Suprapubic skin (tissue), 4 donors: ENCODE measurements around the gene DISC1. TPM values are rescaled to one million over a fixed set of nuclear protein-coding genes. Genes with fewer than 3 reads are reported as not detected.
"Not testable (repeated sequence)": the region's sequence is repeated elsewhere in the genome, so short reads cannot be mapped to it uniquely, and the experiment has no call there.

ENCODE experiments used
- DNase-seq, 2 donors: peaks; one replicate each; pipeline ENCODE4 v3.0.0-alpha.2; 2019; ENCODE audit warnings: low spot score in 2 of 2
- H3K27ac ChIP-seq: fragments of 200-600 bp; sonication (generic); one replicate; pipeline ENCODE4 v1.5.1; 2019
- H3K27me3 ChIP-seq: fragments of 200-600 bp; sonication (generic); one replicate; pipeline ENCODE4 v1.5.1; 2019
- H3K36me3 ChIP-seq: fragments of 200-600 bp; sonication (generic); one replicate; pipeline ENCODE4 v1.5.1; 2019
- H3K4me1 ChIP-seq: fragments of 200-600 bp; sonication (generic); one replicate; pipeline ENCODE4 v1.5.1; 2019
- H3K4me3 ChIP-seq: fragments of 200-600 bp; sonication (generic); one replicate; pipeline ENCODE4 v1.5.1; 2019; ENCODE audit warnings: mild to moderate bottlenecking
- H3K9me3 ChIP-seq: fragments of 200-600 bp; sonication (generic); one replicate; pipeline ENCODE4 v1.5.1; 2019
- EP300 ChIP-seq: sonication (generic); formaldehyde crosslinking; IDR thresholded peaks from one replicate; pipeline ENCODE4 v1.6.1; 2017; ENCODE audit warnings: antibody characterized with exemption
- POLR2A ChIP-seq, 2 donors: fragments of 450-650 bp; IDR thresholded peaks; one replicate each; pipeline ENCODE4 v1.6.1; 2017; ENCODE audit warnings: antibody characterized with exemption in 2 of 2, mild to moderate bottlenecking in 2 of 2, moderate library complexity in 2 of 2
- POLR2AphosphoS5 ChIP-seq, 3 donors: sonication (generic); formaldehyde crosslinking; IDR thresholded peaks; one replicate each; pipeline ENCODE4 v1.6.1; 2017; ENCODE audit warnings: antibody characterized with exemption in 3 of 3
- WGBS: methylation state at CpG from one replicate; pipeline ENCODE4 v1.1.5; 2018; 5-methylcytosine and 5-hydroxymethylcytosine counted together
- total RNA-seq, 4 donors: library from RNA; depleted of rRNA; stranded (reverse); fragments of >200 nt; gene quantifications; one replicate each; pipeline ENCODE4 v1.1.0, GENCODE V29; 2016
- TF ChIP-seq, protein P1 (sequence below), 2 donors: fragments of 200-600 bp in 1 of 2; fragments of 450-650 bp in 1 of 2; sonication (generic) in 1 of 2; IDR thresholded peaks; one replicate each; pipeline ENCODE4 v1.5.1; 2016 to 2019; ENCODE audit warnings: antibody characterized with exemption in 2 of 2, mild to moderate bottlenecking in 1 of 2, moderate library complexity in 1 of 2

Gene DISC1
- total RNA-seq, 4 donors from 2014 or later: 3.0 to 8.4 (median 5.2) TPM

DNA sequence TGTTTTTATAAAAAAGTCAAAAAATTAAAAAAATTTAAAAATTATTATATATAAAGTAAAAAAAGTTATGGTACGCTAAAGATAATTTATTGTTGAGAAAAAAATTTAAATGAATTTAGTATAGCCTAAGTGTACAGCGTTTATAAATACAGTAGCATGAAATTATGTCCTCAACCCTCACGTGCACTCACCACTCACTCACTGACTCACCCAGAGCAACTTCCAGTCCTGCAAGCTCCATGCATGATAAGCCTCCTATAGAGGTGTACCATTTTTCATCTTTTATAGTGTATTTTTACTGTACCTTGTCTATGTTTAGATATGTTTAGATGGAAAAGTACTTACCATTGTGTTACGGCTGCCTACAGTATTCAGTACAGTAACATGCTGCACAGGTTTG is 5.1 kb downstream of the DISC1 start:
- no peaks in the 10 kb centered on the region for H3K9me3 ChIP-seq
- no peaks in the 10 kb centered on the region for H3K36me3 ChIP-seq
- TF ChIP-seq, protein P1, sequence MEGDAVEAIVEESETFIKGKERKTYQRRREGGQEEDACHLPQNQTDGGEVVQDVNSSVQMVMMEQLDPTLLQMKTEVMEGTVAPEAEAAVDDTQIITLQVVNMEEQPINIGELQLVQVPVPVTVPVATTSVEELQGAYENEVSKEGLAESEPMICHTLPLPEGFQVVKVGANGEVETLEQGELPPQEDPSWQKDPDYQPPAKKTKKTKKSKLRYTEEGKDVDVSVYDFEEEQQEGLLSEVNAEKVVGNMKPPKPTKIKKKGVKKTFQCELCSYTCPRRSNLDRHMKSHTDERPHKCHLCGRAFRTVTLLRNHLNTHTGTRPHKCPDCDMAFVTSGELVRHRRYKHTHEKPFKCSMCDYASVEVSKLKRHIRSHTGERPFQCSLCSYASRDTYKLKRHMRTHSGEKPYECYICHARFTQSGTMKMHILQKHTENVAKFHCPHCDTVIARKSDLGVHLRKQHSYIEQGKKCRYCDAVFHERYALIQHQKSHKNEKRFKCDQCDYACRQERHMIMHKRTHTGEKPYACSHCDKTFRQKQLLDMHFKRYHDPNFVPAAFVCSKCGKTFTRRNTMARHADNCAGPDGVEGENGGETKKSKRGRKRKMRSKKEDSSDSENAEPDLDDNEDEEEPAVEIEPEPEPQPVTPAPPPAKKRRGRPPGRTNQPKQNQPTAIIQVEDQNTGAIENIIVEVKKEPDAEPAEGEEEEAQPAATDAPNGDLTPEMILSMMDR (IDR thresholded peaks at IDR 0.05): no peak
- TF ChIP-seq POLR2A (IDR thresholded peaks at IDR 0.05) (no peak), POLR2AphosphoS5 (IDR thresholded peaks at IDR 0.05) (no peak), EP300 (no peak)
- H3K27ac ChIP-seq: no peak overlapping the region
- H3K4me1 ChIP-seq: peaks cover 21% of the 10 kb centered on the region
- 94% methylated on average over 4 of the region's 4 CpGs for WGBS
- DNase-seq: no peak
- no peak overlapping the region for H3K4me3 ChIP-seq
- H3K27me3 ChIP-seq: no peaks in the 10 kb centered on the region

DNA sequence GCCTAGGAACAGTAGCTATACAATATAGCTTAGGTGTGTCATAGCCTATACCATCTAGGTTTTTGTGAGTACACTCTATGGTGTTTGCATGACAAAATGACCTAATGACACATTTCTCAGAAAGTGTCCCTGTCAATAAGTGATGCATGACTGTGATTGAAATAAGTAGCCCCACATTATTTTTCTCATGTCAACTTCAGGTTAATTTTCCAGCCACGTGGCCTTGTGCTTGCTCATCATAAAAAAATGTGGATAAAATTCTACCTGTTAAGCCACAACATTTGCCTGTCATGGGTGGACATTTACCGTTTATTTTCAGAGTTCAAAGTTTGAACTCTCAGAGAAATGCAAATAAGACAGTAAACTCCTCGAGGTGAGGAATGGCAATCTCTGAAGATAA is 5.5 kb downstream of the DISC1 start:
- Histone ChIP-seq H3K4me3 (no peak overlapping the region), H3K27me3 (no peaks in the 10 kb centered on the region)
- WGBS: 74% methylated on average over 3 of the region's 3 CpGs

DNA sequence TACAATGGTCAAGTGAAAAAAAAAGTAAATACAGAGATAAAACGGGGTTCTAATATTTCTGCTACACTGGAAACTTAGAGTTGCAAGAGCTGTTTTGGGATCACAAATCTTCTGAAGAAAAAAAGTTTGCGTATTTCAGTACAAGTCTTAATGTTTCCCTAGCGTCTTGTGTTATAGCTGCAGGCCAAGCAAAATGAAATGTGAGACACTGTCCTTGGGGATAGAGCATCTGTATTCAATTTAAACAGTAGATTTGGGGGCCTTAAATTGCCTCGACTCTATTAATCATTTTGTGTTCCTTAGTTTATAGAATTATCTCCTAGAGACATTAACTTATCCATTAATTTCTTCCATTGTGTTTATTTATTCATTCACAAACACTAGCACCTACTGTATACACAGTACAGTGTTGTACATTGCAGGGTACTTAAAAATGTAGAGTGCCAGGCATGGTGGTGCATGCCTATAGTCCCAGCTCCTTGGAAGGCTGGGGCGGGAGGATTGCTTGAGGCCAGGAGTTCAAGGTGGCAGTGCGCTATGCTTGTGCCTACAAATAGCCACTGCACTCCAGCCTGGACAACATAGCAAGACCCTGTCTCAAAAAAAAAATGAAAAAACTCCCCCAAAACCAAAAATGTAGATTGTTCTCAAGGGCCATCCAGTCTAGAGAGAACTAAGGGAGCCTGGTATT is 7.9 kb downstream of the DISC1 start:
- H3K4me3 ChIP-seq: no peak overlapping the region
- H3K9me3 ChIP-seq: no peaks in the 10 kb centered on the region
- H3K36me3 ChIP-seq: no peaks in the 10 kb centered on the region
- no peaks in the 10 kb centered on the region for H3K4me1 ChIP-seq
- 75% methylated on average over 6 of the region's 6 CpGs for WGBS
- TF ChIP-seq POLR2A (IDR thresholded peaks at IDR 0.05): no peak
- TF ChIP-seq EP300: no peak
- no peak for TF ChIP-seq POLR2AphosphoS5 (IDR thresholded peaks at IDR 0.05)
- TF ChIP-seq, protein P1 (IDR thresholded peaks at IDR 0.05): no peak
- H3K27ac ChIP-seq: no peak overlapping the region
- DNase-seq: no peak
- H3K27me3 ChIP-seq: no peaks in the 10 kb centered on the region

More for the DNA sequence above, 5.5 kb downstream of the DISC1 start:
- no peaks in the 10 kb centered on the region for H3K9me3 ChIP-seq
- peaks cover 19% of the 10 kb centered on the region for H3K4me1 ChIP-seq
- no peaks in the 10 kb centered on the region for H3K36me3 ChIP-seq
- no peak for DNase-seq
- no peak for TF ChIP-seq EP300
- TF ChIP-seq POLR2A (IDR thresholded peaks at IDR 0.05): no peak
- TF ChIP-seq POLR2AphosphoS5 (IDR thresholded peaks at IDR 0.05): no peak
- TF ChIP-seq, protein P1 (IDR thresholded peaks at IDR 0.05): no peak
- H3K27ac ChIP-seq: no peak overlapping the region

DNA sequence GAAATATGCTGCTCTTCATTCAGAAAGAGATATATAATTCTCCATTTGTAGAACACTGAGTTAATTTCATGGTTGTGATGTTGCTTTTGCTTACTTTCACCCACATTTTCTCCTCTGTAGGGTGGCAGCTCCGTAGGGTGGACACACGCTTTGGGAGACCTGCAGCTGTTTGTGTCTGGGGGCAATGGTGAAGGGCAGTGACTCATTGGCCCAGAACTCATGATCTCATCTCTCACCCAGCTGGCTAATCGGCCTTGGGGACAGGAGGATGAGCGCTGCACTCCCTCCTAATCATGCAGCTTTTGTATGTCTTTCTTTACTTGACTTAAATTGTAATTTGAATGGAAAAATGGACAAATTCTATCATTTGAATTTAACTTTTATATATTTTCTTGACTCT is 9.6 kb downstream of the DISC1 start:
- Histone ChIP-seq H3K27me3 (no peaks in the 10 kb centered on the region), H3K4me3 (no peak overlapping the region), H3K4me1 (no peaks in the 10 kb centered on the region), H3K9me3 (no peaks in the 10 kb centered on the region), H3K36me3 (no peaks in the 10 kb centered on the region), H3K27ac (no peak overlapping the region)
- 52% methylated on average over 4 of the region's 4 CpGs for WGBS
- TF ChIP-seq, protein P1 (IDR thresholded peaks at IDR 0.05): no peak
- TF ChIP-seq POLR2A (IDR thresholded peaks at IDR 0.05): no peak
- TF ChIP-seq EP300: no peak
- TF ChIP-seq POLR2AphosphoS5 (IDR thresholded peaks at IDR 0.05): no peak
- no peak for DNase-seq

DNA sequence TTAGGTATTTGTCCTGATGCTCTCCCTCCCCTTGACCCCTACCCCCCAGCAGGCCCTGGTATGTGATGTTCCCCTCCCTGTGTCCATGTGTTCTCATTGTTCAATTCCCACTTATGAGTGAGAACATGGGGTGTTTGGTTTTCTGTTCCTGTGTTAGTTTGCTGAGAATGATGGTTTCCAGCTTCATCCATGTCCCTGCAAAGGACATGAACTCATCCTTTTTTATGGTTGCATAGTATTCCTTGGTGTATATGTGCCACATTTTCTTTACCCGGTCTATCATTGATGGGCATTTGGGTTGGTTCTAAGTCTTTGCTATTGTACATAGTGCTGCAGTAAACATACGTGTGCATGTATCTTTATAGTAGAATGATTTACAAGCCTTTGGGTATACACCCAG is 10.3 kb downstream of the DISC1 start:
- H3K27ac ChIP-seq, DNase-seq, H3K9me3 ChIP-seq, H3K36me3 ChIP-seq, H3K4me1 ChIP-seq, H3K27me3 ChIP-seq, H3K4me3 ChIP-seq: not testable (repeated sequence)
- WGBS: 98% methylated on average over 2 of the region's 2 CpGs

DNA sequence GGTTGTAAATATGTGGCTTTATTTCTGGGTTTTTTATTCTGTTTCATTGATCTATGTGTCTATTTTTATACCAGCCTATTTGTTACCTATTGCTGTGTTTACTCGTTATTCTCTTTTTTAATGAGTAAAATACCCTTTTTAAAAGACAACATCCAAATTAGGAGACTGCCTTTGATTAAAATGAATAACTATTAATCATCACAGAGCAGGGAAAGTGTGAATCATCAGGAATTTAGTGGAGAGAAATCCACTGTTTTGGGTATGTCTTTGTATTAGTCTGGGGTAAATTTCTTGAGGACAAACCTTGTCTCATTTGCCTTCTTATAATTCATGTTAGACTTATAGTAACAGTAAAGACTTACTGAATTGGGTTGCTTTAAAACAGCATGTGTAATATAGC is 12.1 kb downstream of the DISC1 start:
- TF ChIP-seq EP300 (no peak), POLR2A (IDR thresholded peaks at IDR 0.05) (no peak), POLR2AphosphoS5 (IDR thresholded peaks at IDR 0.05) (no peak)
- TF ChIP-seq, protein P1 (IDR thresholded peaks at IDR 0.05): no peak
- Histone ChIP-seq H3K4me3 (no peak overlapping the region), H3K9me3 (no peaks in the 10 kb centered on the region), H3K36me3 (no peaks in the 10 kb centered on the region), H3K27me3 (no peaks in the 10 kb centered on the region), H3K4me1 (peaks cover under 1% of the 10 kb centered on the region), H3K27ac (no peak overlapping the region)
- DNase-seq: no peak
- WGBS: 85% methylated on average over 1 of the region's 1 CpG
